ENCODE measurements around the gene ECPAS. TPM values are rescaled to one million over a fixed set of nuclear protein-coding genes. Genes with fewer than 3 reads are reported as not detected.
"Not testable (repeated sequence)": the region's sequence is repeated elsewhere in the genome, so short reads cannot be mapped to it uniquely, and the experiment has no call there.

The ECPAS gene
- total RNA-seq, 1 experiment from 2014 or later: 71.1 TPM

DNA sequence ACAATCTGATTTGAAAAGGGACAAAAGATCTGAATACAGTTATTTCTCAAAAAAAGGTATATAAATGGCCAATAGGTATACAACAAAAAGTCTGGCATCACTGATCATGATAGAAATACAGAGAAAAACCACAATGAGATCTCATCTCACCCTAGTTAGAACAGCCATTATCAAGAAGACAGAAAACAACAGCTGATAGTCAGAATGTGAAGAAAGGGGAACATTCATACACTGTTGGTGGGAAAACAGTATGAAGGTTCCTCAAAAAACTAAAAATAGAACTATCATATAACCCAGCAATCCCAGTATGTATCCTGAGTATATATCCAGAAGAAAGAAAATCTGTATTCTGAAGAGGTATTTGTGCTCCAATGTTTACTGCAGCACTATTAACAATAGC lies 78.5 kb downstream of the ECPAS start:
- Histone ChIP-seq H4K20me1 (ENCODE audit: insufficient read depth) (no peaks in the 10 kb centered on the region), H3K4me3 (replicated peaks in 1 of 2; ENCODE audit: low read depth in 1 of 2, low read length in 2 of 2) (no peak overlapping the region), H3K27ac (ENCODE audit: low read depth, low read length) (no peak overlapping the region), H3K9me3 (ENCODE audit: control insufficient read depth in 1 of 2, insufficient read depth in 1 of 2, low read depth in 1 of 2, low read length in 2 of 2) (peaks cover 0 to under 1% of the 10 kb centered on the region in 2 experiments; a peak in 1 of 4 replicates), H3K4me2 (ENCODE audit: low read length) (no peak overlapping the region), H3K4me1 (ENCODE audit: control insufficient read depth in 1 of 2, insufficient read depth in 2 of 2, low read length in 2 of 2) (no peaks in the 10 kb centered on the region), H3K36me3 (ENCODE audit: control insufficient read depth in 1 of 2, insufficient read depth in 2 of 2, low read length in 2 of 2) (peaks cover 11 to 48% of the 10 kb centered on the region in 2 experiments; a peak in 1 of 4 replicates), H3K27me3 (ENCODE audit: insufficient read depth, low read length) (no peaks in the 10 kb centered on the region), H3K79me2 (ENCODE audit: insufficient read depth, low read length) (peaks cover 30% of the 10 kb centered on the region), H2AFZ (ENCODE audit: low read depth, low read length, poor library complexity, severe bottlenecking) (no peak overlapping the region), H3K9ac (ENCODE audit: low read length) (no peak overlapping the region), H3K9me2 (ENCODE audit: insufficient read depth) (no peaks in the 10 kb centered on the region)
- ATAC-seq (no peak), DNase-seq (ENCODE audit: low read depth, low spot score) (no peak)
- CTCF ChIA-PET: no interaction called here
- POLR2A ChIA-PET: no interaction called here
- intact Hi-C loops (cut with micrococcal nuclease): loop anchor here (10.0 kb wide), 1 partner anchor 771 kb away; no protein-coding TSS in a partner anchor
- RAD21 ChIA-PET (ENCODE audit: low non-redundant PET in 1 of 2, low total read pairs in 2 of 2, uncharacterized antibody in 2 of 2, unreplicated experiment in 2 of 2): no interaction called here
- no peak for TF ChIP-seq ZNF274 (IDR thresholded peaks at IDR 0.05; ENCODE audit: low read depth, low read length)
- TF ChIP-seq, protein P1, sequence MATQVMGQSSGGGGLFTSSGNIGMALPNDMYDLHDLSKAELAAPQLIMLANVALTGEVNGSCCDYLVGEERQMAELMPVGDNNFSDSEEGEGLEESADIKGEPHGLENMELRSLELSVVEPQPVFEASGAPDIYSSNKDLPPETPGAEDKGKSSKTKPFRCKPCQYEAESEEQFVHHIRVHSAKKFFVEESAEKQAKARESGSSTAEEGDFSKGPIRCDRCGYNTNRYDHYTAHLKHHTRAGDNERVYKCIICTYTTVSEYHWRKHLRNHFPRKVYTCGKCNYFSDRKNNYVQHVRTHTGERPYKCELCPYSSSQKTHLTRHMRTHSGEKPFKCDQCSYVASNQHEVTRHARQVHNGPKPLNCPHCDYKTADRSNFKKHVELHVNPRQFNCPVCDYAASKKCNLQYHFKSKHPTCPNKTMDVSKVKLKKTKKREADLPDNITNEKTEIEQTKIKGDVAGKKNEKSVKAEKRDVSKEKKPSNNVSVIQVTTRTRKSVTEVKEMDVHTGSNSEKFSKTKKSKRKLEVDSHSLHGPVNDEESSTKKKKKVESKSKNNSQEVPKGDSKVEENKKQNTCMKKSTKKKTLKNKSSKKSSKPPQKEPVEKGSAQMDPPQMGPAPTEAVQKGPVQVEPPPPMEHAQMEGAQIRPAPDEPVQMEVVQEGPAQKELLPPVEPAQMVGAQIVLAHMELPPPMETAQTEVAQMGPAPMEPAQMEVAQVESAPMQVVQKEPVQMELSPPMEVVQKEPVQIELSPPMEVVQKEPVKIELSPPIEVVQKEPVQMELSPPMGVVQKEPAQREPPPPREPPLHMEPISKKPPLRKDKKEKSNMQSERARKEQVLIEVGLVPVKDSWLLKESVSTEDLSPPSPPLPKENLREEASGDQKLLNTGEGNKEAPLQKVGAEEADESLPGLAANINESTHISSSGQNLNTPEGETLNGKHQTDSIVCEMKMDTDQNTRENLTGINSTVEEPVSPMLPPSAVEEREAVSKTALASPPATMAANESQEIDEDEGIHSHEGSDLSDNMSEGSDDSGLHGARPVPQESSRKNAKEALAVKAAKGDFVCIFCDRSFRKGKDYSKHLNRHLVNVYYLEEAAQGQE (IDR thresholded peaks at IDR 0.05; ENCODE audit: low read depth): no peak
- TF ChIP-seq EZH2 (IDR thresholded peaks at IDR 0.05): no peak
- no peak for TF ChIP-seq SIN3A (IDR thresholded peaks at IDR 0.05; ENCODE audit: low read depth)
- TF ChIP-seq, protein P2, sequence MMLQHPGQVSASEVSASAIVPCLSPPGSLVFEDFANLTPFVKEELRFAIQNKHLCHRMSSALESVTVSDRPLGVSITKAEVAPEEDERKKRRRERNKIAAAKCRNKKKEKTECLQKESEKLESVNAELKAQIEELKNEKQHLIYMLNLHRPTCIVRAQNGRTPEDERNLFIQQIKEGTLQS (IDR thresholded peaks at IDR 0.05): no peak
- no peak for TF ChIP-seq EZH2phosphoT487 (IDR thresholded peaks at IDR 0.05; ENCODE audit: borderline replicate concordance)
- no peak for TF ChIP-seq JUND (IDR thresholded peaks at IDR 0.05)
- TF ChIP-seq CBX3 (IDR thresholded peaks at IDR 0.05; ENCODE audit: low read depth): no peak
- no peak for TF ChIP-seq TCF7L2 (IDR thresholded peaks at IDR 0.05; ENCODE audit: borderline replicate concordance, extremely low read depth, insufficient read depth, insufficient read length)
- TF ChIP-seq SP1 (IDR thresholded peaks at IDR 0.05; ENCODE audit: low read depth): no peak
- no peak for TF ChIP-seq POLR2AphosphoS5 (IDR thresholded peaks at IDR 0.05; ENCODE audit: low read depth, low read length)
- no peak for TF ChIP-seq ZFX (IDR thresholded peaks at IDR 0.05)
- TF ChIP-seq, protein P3, sequence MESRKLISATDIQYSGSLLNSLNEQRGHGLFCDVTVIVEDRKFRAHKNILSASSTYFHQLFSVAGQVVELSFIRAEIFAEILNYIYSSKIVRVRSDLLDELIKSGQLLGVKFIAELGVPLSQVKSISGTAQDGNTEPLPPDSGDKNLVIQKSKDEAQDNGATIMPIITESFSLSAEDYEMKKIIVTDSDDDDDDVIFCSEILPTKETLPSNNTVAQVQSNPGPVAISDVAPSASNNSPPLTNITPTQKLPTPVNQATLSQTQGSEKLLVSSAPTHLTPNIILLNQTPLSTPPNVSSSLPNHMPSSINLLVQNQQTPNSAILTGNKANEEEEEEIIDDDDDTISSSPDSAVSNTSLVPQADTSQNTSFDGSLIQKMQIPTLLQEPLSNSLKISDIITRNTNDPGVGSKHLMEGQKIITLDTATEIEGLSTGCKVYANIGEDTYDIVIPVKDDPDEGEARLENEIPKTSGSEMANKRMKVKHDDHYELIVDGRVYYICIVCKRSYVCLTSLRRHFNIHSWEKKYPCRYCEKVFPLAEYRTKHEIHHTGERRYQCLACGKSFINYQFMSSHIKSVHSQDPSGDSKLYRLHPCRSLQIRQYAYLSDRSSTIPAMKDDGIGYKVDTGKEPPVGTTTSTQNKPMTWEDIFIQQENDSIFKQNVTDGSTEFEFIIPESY (IDR thresholded peaks at IDR 0.05; ENCODE audit: extremely low read depth, insufficient replicate concordance, low read length): no peak
- no peak for TF ChIP-seq RAD21 (IDR thresholded peaks at IDR 0.05; ENCODE audit: low read depth)
- no TSS peak for BruUV-seq (replicated peaks)

DNA sequence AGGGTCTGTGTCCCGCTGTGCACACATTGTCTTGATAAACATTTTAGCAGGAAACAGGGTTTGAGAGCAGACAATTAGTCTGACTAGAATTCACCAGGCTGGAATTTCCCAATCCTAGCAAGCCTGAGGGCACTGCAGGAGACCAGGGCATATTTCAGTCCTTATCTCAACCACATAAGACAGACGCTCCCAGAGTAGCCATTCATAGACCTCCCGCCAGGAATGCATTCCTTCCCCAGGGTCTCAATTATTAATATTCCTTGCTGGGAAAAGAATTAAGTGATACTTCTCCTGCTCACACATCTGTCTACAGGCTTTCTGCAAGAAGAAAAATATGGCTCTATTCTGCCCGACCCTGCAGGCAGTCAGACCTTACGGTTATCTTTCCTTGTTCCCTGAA lies 82.7 kb downstream of the ECPAS start:
- CTCF ChIA-PET; H3K27me3 ChIP-seq (ENCODE audit: insufficient read depth, low read length); BruUV-seq (replicated peaks); H4K20me1 ChIP-seq (ENCODE audit: insufficient read depth); H3K4me3 ChIP-seq (replicated peaks in 1 of 2; ENCODE audit: low read depth in 1 of 2, low read length in 2 of 2); ATAC-seq; H3K4me1 ChIP-seq (ENCODE audit: control insufficient read depth in 1 of 2, insufficient read depth in 2 of 2, low read length in 2 of 2); H2AFZ ChIP-seq (ENCODE audit: low read depth, low read length, poor library complexity, severe bottlenecking); H3K9me3 ChIP-seq (ENCODE audit: control insufficient read depth in 1 of 2, insufficient read depth in 1 of 2, low read depth in 1 of 2, low read length in 2 of 2); DNase-seq (ENCODE audit: low read depth, low spot score); H3K27ac ChIP-seq (ENCODE audit: low read depth, low read length); H3K9me2 ChIP-seq (ENCODE audit: insufficient read depth); H3K9ac ChIP-seq (ENCODE audit: low read length); POLR2A ChIA-PET; H3K4me2 ChIP-seq (ENCODE audit: low read length); RAD21 ChIA-PET (ENCODE audit: low non-redundant PET in 1 of 2, low total read pairs in 2 of 2, uncharacterized antibody in 2 of 2, unreplicated experiment in 2 of 2): not testable (repeated sequence)
- intact Hi-C loops (cut with micrococcal nuclease): loop anchor here (10.0 kb wide), 1 partner anchor 767 kb away; no protein-coding TSS in a partner anchor
- Histone ChIP-seq H3K79me2 (ENCODE audit: insufficient read depth, low read length) (peaks cover 39% of the 10 kb centered on the region), H3K36me3 (ENCODE audit: control insufficient read depth in 1 of 2, insufficient read depth in 2 of 2, low read length in 2 of 2) (peaks cover 0 to 32% of the 10 kb centered on the region in 2 experiments; a peak in 2 of 4 replicates)

Data from HCT116 (cell line).